Measurements from ENCODE around the gene MPP2. TPM values are rescaled to one million over a fixed set of nuclear protein-coding genes. Genes with fewer than 3 reads are reported as not detected.

The MPP2 gene
- polyA plus RNA-seq, 1 donor from 2014 or later, result 25.5 TPM

DNA sequence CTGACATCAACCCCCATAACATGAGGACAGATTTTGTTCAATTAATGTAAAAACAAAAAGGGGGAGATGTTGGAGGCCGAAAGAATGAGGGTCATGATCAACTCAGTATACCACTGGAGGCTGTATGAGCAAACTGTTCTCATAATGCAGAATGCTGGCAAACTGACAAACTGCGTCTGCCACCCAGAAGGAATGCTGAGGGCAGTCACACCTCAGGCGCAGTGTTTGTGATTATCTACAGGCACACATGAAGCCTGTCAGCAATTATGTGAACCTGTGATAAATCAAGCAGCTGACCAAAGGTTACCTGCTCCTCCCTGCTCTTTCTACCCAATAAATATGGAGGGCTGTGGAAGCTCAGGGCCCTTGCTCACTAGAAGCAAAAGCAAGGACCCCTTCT, 33.0 kb downstream of the MPP2 start:
- H3K27ac ChIP-seq (ENCODE audit: low read length), result no peak overlapping the region
- no peaks in the 10 kb centered on the region for H3F3A ChIP-seq (ENCODE audit: insufficient read depth, low read length, poor library complexity, severe bottlenecking)
- no peak overlapping the region for H3K9ac ChIP-seq (ENCODE audit: low read length)
- H4K20me1 ChIP-seq (ENCODE audit: insufficient read depth), result no peaks in the 10 kb centered on the region
- H3K9me2 ChIP-seq (ENCODE audit: insufficient read depth, low read length), result no peaks in the 10 kb centered on the region
- no peak overlapping the region for H2AFZ ChIP-seq (ENCODE audit: low read depth, low read length)
- no peaks in the 10 kb centered on the region for H3K79me2 ChIP-seq (replicated peaks; ENCODE audit: insufficient read depth, low read length)
- TF ChIP-seq POLR2AphosphoS5 (IDR thresholded peaks at IDR 0.05), result no peak
- H3K27me3 ChIP-seq (ENCODE audit: insufficient read depth, low read depth, low read length), result no peaks in the 10 kb centered on the region
- no peaks in the 10 kb centered on the region for H3K9me3 ChIP-seq (ENCODE audit: low read length)
- H3K36me3 ChIP-seq (ENCODE audit: insufficient read depth, low read length), result no peaks in the 10 kb centered on the region
- no peak overlapping the region for H3K4me2 ChIP-seq (ENCODE audit: low read length)
- H3K4me3 ChIP-seq (ENCODE audit: low read length), result no peak overlapping the region

DNA sequence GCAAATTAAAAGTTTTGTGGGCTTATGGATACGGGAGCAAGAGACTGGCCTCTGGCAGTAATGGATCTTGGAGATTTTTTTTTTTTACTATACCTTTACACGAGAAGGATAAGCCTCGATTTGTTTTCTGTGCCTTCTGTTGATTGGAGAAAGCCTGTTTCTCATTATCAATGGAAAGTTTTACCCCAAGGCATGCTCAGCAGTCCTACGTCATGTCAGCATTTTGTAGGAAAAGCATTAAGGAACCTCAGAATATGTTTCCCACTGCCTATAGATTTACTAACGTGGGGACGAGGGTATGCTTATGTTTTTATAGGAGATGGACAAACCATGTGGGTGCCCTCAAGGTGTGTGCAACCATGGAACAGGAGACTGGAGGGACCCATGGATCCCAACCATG, 33.5 kb downstream of the MPP2 start:
- Histone ChIP-seq H3K4me3 (ENCODE audit: low read length) (no peak overlapping the region), H3F3A (ENCODE audit: insufficient read depth, low read length, poor library complexity, severe bottlenecking) (no peaks in the 10 kb centered on the region), H3K9me2 (ENCODE audit: insufficient read depth, low read length) (no peaks in the 10 kb centered on the region), H3K9me3 (ENCODE audit: low read length) (no peaks in the 10 kb centered on the region), H3K27ac (ENCODE audit: low read length) (no peak overlapping the region), H3K79me2 (replicated peaks; ENCODE audit: insufficient read depth, low read length) (no peaks in the 10 kb centered on the region), H3K27me3 (ENCODE audit: insufficient read depth, low read depth, low read length) (no peaks in the 10 kb centered on the region), H3K4me2 (ENCODE audit: low read length) (no peak overlapping the region), H3K9ac (ENCODE audit: low read length) (no peak overlapping the region), H3K36me3 (ENCODE audit: insufficient read depth, low read length) (no peaks in the 10 kb centered on the region), H4K20me1 (ENCODE audit: insufficient read depth) (no peaks in the 10 kb centered on the region), H2AFZ (ENCODE audit: low read depth, low read length) (no peak overlapping the region)
- TF ChIP-seq, protein P1, sequence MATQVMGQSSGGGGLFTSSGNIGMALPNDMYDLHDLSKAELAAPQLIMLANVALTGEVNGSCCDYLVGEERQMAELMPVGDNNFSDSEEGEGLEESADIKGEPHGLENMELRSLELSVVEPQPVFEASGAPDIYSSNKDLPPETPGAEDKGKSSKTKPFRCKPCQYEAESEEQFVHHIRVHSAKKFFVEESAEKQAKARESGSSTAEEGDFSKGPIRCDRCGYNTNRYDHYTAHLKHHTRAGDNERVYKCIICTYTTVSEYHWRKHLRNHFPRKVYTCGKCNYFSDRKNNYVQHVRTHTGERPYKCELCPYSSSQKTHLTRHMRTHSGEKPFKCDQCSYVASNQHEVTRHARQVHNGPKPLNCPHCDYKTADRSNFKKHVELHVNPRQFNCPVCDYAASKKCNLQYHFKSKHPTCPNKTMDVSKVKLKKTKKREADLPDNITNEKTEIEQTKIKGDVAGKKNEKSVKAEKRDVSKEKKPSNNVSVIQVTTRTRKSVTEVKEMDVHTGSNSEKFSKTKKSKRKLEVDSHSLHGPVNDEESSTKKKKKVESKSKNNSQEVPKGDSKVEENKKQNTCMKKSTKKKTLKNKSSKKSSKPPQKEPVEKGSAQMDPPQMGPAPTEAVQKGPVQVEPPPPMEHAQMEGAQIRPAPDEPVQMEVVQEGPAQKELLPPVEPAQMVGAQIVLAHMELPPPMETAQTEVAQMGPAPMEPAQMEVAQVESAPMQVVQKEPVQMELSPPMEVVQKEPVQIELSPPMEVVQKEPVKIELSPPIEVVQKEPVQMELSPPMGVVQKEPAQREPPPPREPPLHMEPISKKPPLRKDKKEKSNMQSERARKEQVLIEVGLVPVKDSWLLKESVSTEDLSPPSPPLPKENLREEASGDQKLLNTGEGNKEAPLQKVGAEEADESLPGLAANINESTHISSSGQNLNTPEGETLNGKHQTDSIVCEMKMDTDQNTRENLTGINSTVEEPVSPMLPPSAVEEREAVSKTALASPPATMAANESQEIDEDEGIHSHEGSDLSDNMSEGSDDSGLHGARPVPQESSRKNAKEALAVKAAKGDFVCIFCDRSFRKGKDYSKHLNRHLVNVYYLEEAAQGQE (IDR thresholded peaks at IDR 0.05; ENCODE audit: borderline replicate concordance), result no peak
- TF ChIP-seq MXI1 (conservative IDR thresholded peaks at IDR 0.05; ENCODE audit: poor library complexity, severe bottlenecking), result no peak
- TF ChIP-seq EZH2 (IDR thresholded peaks at IDR 0.05; ENCODE audit: borderline replicate concordance, insufficient read depth, low read length, poor library complexity, severe bottlenecking), result no peak
- TF ChIP-seq RAD21 (conservative IDR thresholded peaks at IDR 0.05), result no peak
- no peak for TF ChIP-seq TAF1 (IDR thresholded peaks at IDR 0.05; ENCODE audit: low read depth)
- no peak for TF ChIP-seq SMC3 (conservative IDR thresholded peaks at IDR 0.05; ENCODE audit: poor library complexity)
- TF ChIP-seq POLR2AphosphoS5 (IDR thresholded peaks at IDR 0.05), result no peak
- TF ChIP-seq EP300 (conservative IDR thresholded peaks at IDR 0.05; ENCODE audit: poor library complexity, severe bottlenecking), result no peak
- TF ChIP-seq, protein P2, sequence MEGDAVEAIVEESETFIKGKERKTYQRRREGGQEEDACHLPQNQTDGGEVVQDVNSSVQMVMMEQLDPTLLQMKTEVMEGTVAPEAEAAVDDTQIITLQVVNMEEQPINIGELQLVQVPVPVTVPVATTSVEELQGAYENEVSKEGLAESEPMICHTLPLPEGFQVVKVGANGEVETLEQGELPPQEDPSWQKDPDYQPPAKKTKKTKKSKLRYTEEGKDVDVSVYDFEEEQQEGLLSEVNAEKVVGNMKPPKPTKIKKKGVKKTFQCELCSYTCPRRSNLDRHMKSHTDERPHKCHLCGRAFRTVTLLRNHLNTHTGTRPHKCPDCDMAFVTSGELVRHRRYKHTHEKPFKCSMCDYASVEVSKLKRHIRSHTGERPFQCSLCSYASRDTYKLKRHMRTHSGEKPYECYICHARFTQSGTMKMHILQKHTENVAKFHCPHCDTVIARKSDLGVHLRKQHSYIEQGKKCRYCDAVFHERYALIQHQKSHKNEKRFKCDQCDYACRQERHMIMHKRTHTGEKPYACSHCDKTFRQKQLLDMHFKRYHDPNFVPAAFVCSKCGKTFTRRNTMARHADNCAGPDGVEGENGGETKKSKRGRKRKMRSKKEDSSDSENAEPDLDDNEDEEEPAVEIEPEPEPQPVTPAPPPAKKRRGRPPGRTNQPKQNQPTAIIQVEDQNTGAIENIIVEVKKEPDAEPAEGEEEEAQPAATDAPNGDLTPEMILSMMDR (IDR thresholded peaks at IDR 0.05; ENCODE audit: poor library complexity, severe bottlenecking), result no peak

DNA sequence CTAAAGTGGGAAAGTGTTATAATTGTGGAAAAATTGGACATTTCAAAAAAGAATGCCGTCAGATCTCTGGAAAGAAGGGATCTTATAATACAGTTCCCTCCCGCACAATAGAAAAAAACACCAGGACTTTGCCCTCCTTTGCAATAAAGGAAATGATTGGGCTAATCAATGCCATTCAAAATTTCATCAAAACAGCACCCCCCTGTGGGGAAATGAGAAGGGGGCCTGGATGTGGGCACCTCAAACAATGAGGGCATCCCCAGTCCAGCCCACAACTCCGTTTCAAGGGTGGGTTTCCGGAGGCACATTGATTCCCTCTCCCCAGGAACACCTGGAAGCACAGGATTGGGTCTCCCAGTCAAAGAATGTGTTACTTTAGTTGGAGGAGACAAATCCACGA, 34.2 kb downstream of the MPP2 start:
- Histone ChIP-seq H3K27me3 (ENCODE audit: insufficient read depth, low read depth, low read length) (no peaks in the 10 kb centered on the region), H3K27ac (ENCODE audit: low read length) (no peak overlapping the region), H4K20me1 (ENCODE audit: insufficient read depth) (no peaks in the 10 kb centered on the region), H3K4me3 (ENCODE audit: low read length) (no peak overlapping the region), H3K79me2 (replicated peaks; ENCODE audit: insufficient read depth, low read length) (no peaks in the 10 kb centered on the region), H3K4me2 (ENCODE audit: low read length) (no peak overlapping the region), H3K9me3 (ENCODE audit: low read length) (no peaks in the 10 kb centered on the region), H2AFZ (ENCODE audit: low read depth, low read length) (no peak overlapping the region), H3F3A (ENCODE audit: insufficient read depth, low read length, poor library complexity, severe bottlenecking) (no peaks in the 10 kb centered on the region), H3K9ac (ENCODE audit: low read length) (no peak overlapping the region), H3K36me3 (ENCODE audit: insufficient read depth, low read length) (no peaks in the 10 kb centered on the region), H3K9me2 (ENCODE audit: insufficient read depth, low read length) (no peaks in the 10 kb centered on the region)
- no peak for TF ChIP-seq POLR2AphosphoS5 (IDR thresholded peaks at IDR 0.05)
- no peak for TF ChIP-seq RAD21 (conservative IDR thresholded peaks at IDR 0.05)
- no peak for TF ChIP-seq MXI1 (conservative IDR thresholded peaks at IDR 0.05; ENCODE audit: poor library complexity, severe bottlenecking)
- TF ChIP-seq TAF1 (IDR thresholded peaks at IDR 0.05; ENCODE audit: low read depth), result no peak
- no peak for TF ChIP-seq EP300 (conservative IDR thresholded peaks at IDR 0.05; ENCODE audit: poor library complexity, severe bottlenecking)
- no peak for TF ChIP-seq SMC3 (conservative IDR thresholded peaks at IDR 0.05; ENCODE audit: poor library complexity)
- TF ChIP-seq, protein P2 (IDR thresholded peaks at IDR 0.05; ENCODE audit: poor library complexity, severe bottlenecking), result no peak
- TF ChIP-seq, protein P1 (IDR thresholded peaks at IDR 0.05; ENCODE audit: borderline replicate concordance), result no peak
- no peak for TF ChIP-seq EZH2 (IDR thresholded peaks at IDR 0.05; ENCODE audit: borderline replicate concordance, insufficient read depth, low read length, poor library complexity, severe bottlenecking)
